ENCODE data around the gene MCHR1. TPM values are rescaled to one million over a fixed set of nuclear protein-coding genes. Genes with fewer than 3 reads are reported as not detected.

Gene MCHR1
- total RNA-seq, 1 donor from 2014 or later, result not detected

- no peaks in the 10 kb centered on the region for H3K36me3 ChIP-seq (ENCODE audit: control insufficient read depth, insufficient read depth, low read length)
- no peak for DNase-seq (ENCODE audit: low read depth)
- FAIRE-seq, result peak; percentile 95
- TF ChIP-seq CTCF (IDR thresholded peaks at IDR 0.05; ENCODE audit: insufficient read depth, low read length, severe bottlenecking), result no peak
- no peak overlapping the region for H3K4me3 ChIP-seq (ENCODE audit: low read depth, low read length)
- peaks cover 6% of the 10 kb centered on the region for H3K27me3 ChIP-seq (ENCODE audit: control insufficient read depth, insufficient read depth, low read length)
Observed at GRCh38 chr22:40679964-40680818, 907 bp downstream of the MCHR1 start.

- no peak for FAIRE-seq
- no peak for DNase-seq (ENCODE audit: low read depth)
Observed at GRCh38 chr22:40680819-40681183, 1.5 kb downstream of the MCHR1 start.

GRCh38 chr22:40681451-40681850, 2.2 kb downstream of the MCHR1 start:
- Histone ChIP-seq H3K27me3 (ENCODE audit: control insufficient read depth, insufficient read depth, low read length) (peaks cover 6% of the 10 kb centered on the region), H3K4me3 (ENCODE audit: low read depth, low read length) (no peak overlapping the region), H3K36me3 (ENCODE audit: control insufficient read depth, insufficient read depth, low read length) (no peaks in the 10 kb centered on the region)
- TF ChIP-seq CTCF (IDR thresholded peaks at IDR 0.05; ENCODE audit: insufficient read depth, low read length, severe bottlenecking), result no peak
- FAIRE-seq, result no peak
- DNase-seq (ENCODE audit: low read depth), result no peak

More at GRCh38 chr22:40680819-40681183, 1.5 kb downstream of the MCHR1 start:
- Histone ChIP-seq H3K27me3 (ENCODE audit: control insufficient read depth, insufficient read depth, low read length) (peaks cover 6% of the 10 kb centered on the region), H3K4me3 (ENCODE audit: low read depth, low read length) (no peak overlapping the region), H3K36me3 (ENCODE audit: control insufficient read depth, insufficient read depth, low read length) (no peaks in the 10 kb centered on the region)
- no peak for TF ChIP-seq CTCF (IDR thresholded peaks at IDR 0.05; ENCODE audit: insufficient read depth, low read length, severe bottlenecking)

- TF ChIP-seq CTCF (IDR thresholded peaks at IDR 0.05; ENCODE audit: insufficient read depth, low read length, severe bottlenecking), result no peak
- Histone ChIP-seq H3K4me3 (ENCODE audit: low read depth, low read length) (no peak overlapping the region), H3K36me3 (ENCODE audit: control insufficient read depth, insufficient read depth, low read length) (no peaks in the 10 kb centered on the region), H3K27me3 (ENCODE audit: control insufficient read depth, insufficient read depth, low read length) (no peaks in the 10 kb centered on the region)
- FAIRE-seq, result no peak
- DNase-seq (ENCODE audit: low read depth), result no peak
Observed at GRCh38 chr22:40684728-40685127, 5.4 kb downstream of the MCHR1 start.

- H3K36me3 ChIP-seq (ENCODE audit: control insufficient read depth, insufficient read depth, low read length), result no peaks in the 10 kb centered on the region
- H3K27me3 ChIP-seq (ENCODE audit: control insufficient read depth, insufficient read depth, low read length), result no peaks in the 10 kb centered on the region
- no peak for DNase-seq (ENCODE audit: low read depth)
- H3K4me3 ChIP-seq (ENCODE audit: low read depth, low read length), result no peak overlapping the region
- FAIRE-seq, result no peak
- no peak for TF ChIP-seq CTCF (IDR thresholded peaks at IDR 0.05; ENCODE audit: insufficient read depth, low read length, severe bottlenecking)
Observed at GRCh38 chr22:40685406-40685805, 6.1 kb downstream of the MCHR1 start.

- Histone ChIP-seq H3K4me3 (ENCODE audit: low read depth, low read length) (no peak overlapping the region), H3K36me3 (ENCODE audit: control insufficient read depth, insufficient read depth, low read length) (no peaks in the 10 kb centered on the region), H3K27me3 (ENCODE audit: control insufficient read depth, insufficient read depth, low read length) (no peaks in the 10 kb centered on the region)
- no peak for DNase-seq (ENCODE audit: low read depth)
- no peak for FAIRE-seq
- TF ChIP-seq CTCF (IDR thresholded peaks at IDR 0.05; ENCODE audit: insufficient read depth, low read length, severe bottlenecking), result no peak
Observed at GRCh38 chr22:40687706-40688105, 8.4 kb downstream of the MCHR1 start.
